Mesothelial cell of epicardium (in vitro differentiated cells): Measurements from ENCODE around the gene CLNK. TPM values are rescaled to one million over a fixed set of nuclear protein-coding genes. Genes with fewer than 3 reads are reported as not detected.
A peak's percentile ranks its signal among the peaks of the same experiment; 100 is the strongest.
"Not testable (repeated sequence)": the region's sequence is repeated elsewhere in the genome, so short reads cannot be mapped to it uniquely, and the experiment has no call there.

ENCODE experiments used
- DNase-seq, 2 experiments: peaks; one replicate each; pipeline ENCODE4 v3.0.0; 2021; ENCODE audit warnings: low spot score in 2 of 2; ENCODE audit not compliant: unreplicated experiment in 2 of 2
- H3K27ac Mint-ChIP-seq: 2 replicates; pipeline ENCODE4 v1.8.0; 2021; ENCODE audit warnings: mixed read lengths
- H3K27me3 Mint-ChIP-seq: 2 replicates; pipeline ENCODE4 v1.8.0; 2021; ENCODE audit warnings: low read depth, mixed read lengths
- H3K36me3 Mint-ChIP-seq: 2 replicates; pipeline ENCODE4 v1.8.0; 2021; ENCODE audit warnings: mixed read lengths
- H3K4me1 Mint-ChIP-seq: 2 replicates; pipeline ENCODE4 v1.8.0; 2021; ENCODE audit warnings: mixed read lengths
- H3K4me3 Mint-ChIP-seq: 2 replicates; pipeline ENCODE4 v1.8.0; 2021; ENCODE audit warnings: mild to moderate bottlenecking, moderate library complexity, mixed read lengths
- H3K9me3 Mint-ChIP-seq: 2 replicates; pipeline ENCODE4 v1.8.0; 2021; ENCODE audit warnings: mixed read lengths
- CTCF ChIP-seq: fragments of 200-600 bp; sonication (generic); IDR thresholded peaks from one replicate; pipeline ENCODE4 v1.5.0; 2021; ENCODE audit warnings: antibody characterized with exemption; ENCODE audit not compliant: unreplicated experiment
- total RNA-seq: library from RNA; stranded (reverse); gene quantifications from 3 replicates; pipeline ENCODE4 v1.2.1, GENCODE V29; 2021

CLNK gene
- total RNA-seq, 1 donor from 2014 or later, result not detected

DNA sequence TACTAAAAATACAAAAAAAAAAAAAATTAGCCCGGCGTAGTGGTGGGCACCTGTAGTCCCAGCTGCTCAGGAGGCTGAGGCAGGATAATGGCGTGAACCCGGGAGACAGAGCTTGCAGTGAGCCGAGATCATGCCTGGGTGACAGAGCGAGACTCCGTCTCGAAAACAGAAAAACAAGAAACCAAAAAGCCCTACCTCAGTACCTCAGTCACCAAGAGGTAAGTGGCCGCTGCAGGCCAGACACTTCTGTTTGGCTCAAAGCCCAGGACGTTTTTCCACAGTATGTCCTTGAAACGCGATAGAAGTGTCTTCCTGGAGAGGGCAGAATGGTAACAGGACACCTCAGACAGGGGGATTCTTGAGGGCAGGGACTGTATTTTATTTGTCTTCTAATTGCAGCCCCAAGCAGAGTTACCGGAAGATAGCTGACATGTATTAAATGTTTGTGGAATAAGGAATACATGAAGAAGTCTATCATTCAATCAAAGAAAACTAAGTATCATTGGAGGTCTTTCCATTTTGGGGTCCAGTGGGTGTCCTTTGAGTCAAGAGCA lies 63.6 kb downstream of the CLNK start:
- Mint-ChIP-seq H3K4me3 (no peak overlapping the region), H3K27me3 (no peaks in the 10 kb centered on the region), H3K9me3 (peaks cover 7% of the 10 kb centered on the region), H3K36me3 (no peaks in the 10 kb centered on the region), H3K4me1 (peaks cover 60% of the 10 kb centered on the region), H3K27ac (no peak overlapping the region)
- DNase-seq, result no peak
- no peak for TF ChIP-seq CTCF

GRCh38 chr4:10619855-10620254 lies 64.7 kb downstream of the CLNK start:
- Mint-ChIP-seq H3K36me3 (no peaks in the 10 kb centered on the region), H3K27ac (peak overlapping the region; percentile 70), H3K4me3 (no peak overlapping the region), H3K9me3 (peaks cover 7% of the 10 kb centered on the region), H3K4me1 (peaks cover 52% of the 10 kb centered on the region), H3K27me3 (no peaks in the 10 kb centered on the region)
- TF ChIP-seq CTCF, result no peak
- no peak for DNase-seq

DNA sequence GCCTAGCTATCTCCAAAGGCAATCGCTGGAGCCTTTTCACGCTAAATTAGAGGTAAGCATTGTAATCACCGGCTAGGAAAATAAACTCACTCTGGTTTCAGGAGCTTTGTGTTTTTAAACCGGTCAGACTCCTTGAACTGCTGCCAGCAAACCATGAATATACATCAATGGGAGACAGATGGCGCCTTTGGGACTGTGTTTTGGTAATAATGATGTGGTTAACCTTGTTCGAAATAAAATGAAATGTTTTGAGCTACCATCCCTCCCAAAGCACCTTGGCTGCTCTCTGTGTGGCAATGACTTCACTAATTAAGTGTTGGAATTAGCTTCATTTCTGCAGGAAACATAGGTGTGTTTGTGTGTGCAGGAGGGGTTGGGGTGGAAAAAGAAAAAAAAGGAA lies 65.3 kb downstream of the CLNK start:
- peak overlapping the region; percentile 22 for H3K4me3 Mint-ChIP-seq
- H3K27me3 Mint-ChIP-seq, result no peaks in the 10 kb centered on the region
- peaks cover 7% of the 10 kb centered on the region for H3K9me3 Mint-ChIP-seq
- TF ChIP-seq CTCF, result no peak
- no peaks in the 10 kb centered on the region for H3K36me3 Mint-ChIP-seq
- peak in 1 of 2 experiments; percentile 45 for DNase-seq
- peak overlapping the region; percentile 70 for H3K27ac Mint-ChIP-seq
- peaks cover 49% of the 10 kb centered on the region for H3K4me1 Mint-ChIP-seq

DNA sequence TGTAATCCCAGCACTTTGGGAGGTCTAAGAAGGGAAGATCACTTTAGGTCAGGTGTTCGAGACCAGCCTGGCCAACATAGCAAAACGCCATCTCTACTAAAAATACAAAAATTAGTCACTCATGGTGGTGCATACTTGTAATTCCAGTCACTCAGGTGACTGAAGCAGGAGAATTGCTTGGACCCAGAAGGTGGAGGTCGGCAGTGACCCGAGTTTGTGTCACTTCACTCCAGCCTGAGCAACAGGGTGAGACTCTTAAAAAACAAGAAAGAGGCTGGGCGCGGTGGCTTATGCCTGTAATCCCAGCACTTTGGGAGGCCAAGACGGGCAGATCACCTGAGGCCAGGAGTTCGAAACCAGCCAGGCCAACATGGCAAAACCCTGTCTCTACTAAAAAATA lies 69.6 kb downstream of the CLNK start:
- not testable (repeated sequence) for H3K27ac Mint-ChIP-seq
- peaks cover 35% of the 10 kb centered on the region for H3K4me1 Mint-ChIP-seq

GRCh38 chr4:10613926-10614478 lies 70.6 kb downstream of the CLNK start:
- no peak overlapping the region for H3K4me3 Mint-ChIP-seq
- H3K27ac Mint-ChIP-seq, result peak overlapping the region; percentile 29
- peaks cover 25% of the 10 kb centered on the region for H3K4me1 Mint-ChIP-seq
- peaks cover 7% of the 10 kb centered on the region for H3K9me3 Mint-ChIP-seq
- DNase-seq, result no peak
- H3K36me3 Mint-ChIP-seq, result no peaks in the 10 kb centered on the region
- no peaks in the 10 kb centered on the region for H3K27me3 Mint-ChIP-seq
- TF ChIP-seq CTCF, result no peak

More for the DNA sequence above, 69.6 kb downstream of the CLNK start:
- not testable (repeated sequence) for DNase-seq, H3K9me3 Mint-ChIP-seq, H3K4me3 Mint-ChIP-seq, H3K27me3 Mint-ChIP-seq, H3K36me3 Mint-ChIP-seq

GRCh38 chr4:10612476-10612875 lies 72.1 kb downstream of the CLNK start:
- Mint-ChIP-seq H3K27ac (no peak overlapping the region), H3K4me3 (no peak overlapping the region), H3K27me3 (no peaks in the 10 kb centered on the region), H3K4me1 (peaks cover 13% of the 10 kb centered on the region), H3K36me3 (no peaks in the 10 kb centered on the region), H3K9me3 (no peaks in the 10 kb centered on the region)
- no peak for TF ChIP-seq CTCF
- DNase-seq, result no peak
